ENCODE measurements around the gene P2RX7. TPM values are rescaled to one million over a fixed set of nuclear protein-coding genes. Genes with fewer than 3 reads are reported as not detected.
"Not testable (repeated sequence)": the region's sequence is repeated elsewhere in the genome, so short reads cannot be mapped to it uniquely, and the experiment has no call there.

Gene P2RX7
- total RNA-seq, 3 donors from 2014 or later, result 3.8 to 8.5 (median 3.9) TPM

GRCh38 chr12:121196902-121197301, 64.2 kb downstream of the P2RX7 start:
- DNase-seq (ENCODE audit: low spot score in 2 of 2), result no peak

GRCh38 chr12:121198949-121199348, 66.3 kb downstream of the P2RX7 start:
- Histone ChIP-seq H3K9me3 (no peaks in the 10 kb centered on the region), H3K27me3 (no peaks in the 10 kb centered on the region), H3K4me1 (no peaks in the 10 kb centered on the region), H3K27ac (no peak overlapping the region), H3K4me3 (no peak overlapping the region), H3K36me3 (no peaks in the 10 kb centered on the region)
- no peak for TF ChIP-seq POLR2A (IDR thresholded peaks at IDR 0.05)
- DNase-seq (ENCODE audit: low spot score in 2 of 2), result no peak
- intact Hi-C loops (cut with DNase I; ENCODE audit: low total_unique reads), result no loop called here

More at GRCh38 chr12:121196902-121197301, 64.2 kb downstream of the P2RX7 start:
- intact Hi-C loops (cut with DNase I; ENCODE audit: low total_unique reads), result no loop called here
- no peak for TF ChIP-seq CTCF (IDR thresholded peaks at IDR 0.05)
- no peak for TF ChIP-seq POLR2A (IDR thresholded peaks at IDR 0.05)
- TF ChIP-seq POLR2AphosphoS5 (IDR thresholded peaks at IDR 0.05), result no peak
- H3K36me3 ChIP-seq, result no peaks in the 10 kb centered on the region
- H3K9me3 ChIP-seq, result no peaks in the 10 kb centered on the region
- no peaks in the 10 kb centered on the region for H3K4me1 ChIP-seq
- H3K27me3 ChIP-seq, result no peaks in the 10 kb centered on the region
- no peak overlapping the region for H3K4me3 ChIP-seq
- H3K27ac ChIP-seq, result no peak overlapping the region

GRCh38 chr12:121201140-121201539, 68.5 kb downstream of the P2RX7 start:
- H3K36me3 ChIP-seq; H3K4me1 ChIP-seq; H3K4me3 ChIP-seq; H3K9me3 ChIP-seq; intact Hi-C loops (cut with DNase I; ENCODE audit: low total_unique reads); H3K27me3 ChIP-seq; H3K27ac ChIP-seq; DNase-seq (ENCODE audit: low spot score in 2 of 2): not testable (repeated sequence)

GRCh38 chr12:121202407-121203355, 70.0 kb downstream of the P2RX7 start:
- no peaks in the 10 kb centered on the region for H3K4me1 ChIP-seq
- H3K27ac ChIP-seq, result no peak overlapping the region
- H3K4me3 ChIP-seq, result no peak overlapping the region
- no peaks in the 10 kb centered on the region for H3K9me3 ChIP-seq
- no peaks in the 10 kb centered on the region for H3K27me3 ChIP-seq
- H3K36me3 ChIP-seq, result no peaks in the 10 kb centered on the region
- no peak for DNase-seq (ENCODE audit: low spot score in 2 of 2)
- intact Hi-C loops (cut with DNase I; ENCODE audit: low total_unique reads), result no loop called here
- no peak for TF ChIP-seq POLR2A (IDR thresholded peaks at IDR 0.05)
- TF ChIP-seq CTCF (IDR thresholded peaks at IDR 0.05), result no peak
- TF ChIP-seq POLR2AphosphoS5 (IDR thresholded peaks at IDR 0.05), result no peak

GRCh38 chr12:121203482-121203881, 70.8 kb downstream of the P2RX7 start:
- no peak for DNase-seq (ENCODE audit: low spot score in 2 of 2)
- H3K4me1 ChIP-seq, result no peaks in the 10 kb centered on the region
- no peaks in the 10 kb centered on the region for H3K36me3 ChIP-seq
- no peak overlapping the region for H3K4me3 ChIP-seq
- no peaks in the 10 kb centered on the region for H3K9me3 ChIP-seq
- TF ChIP-seq CTCF (IDR thresholded peaks at IDR 0.05) (no peak), POLR2A (IDR thresholded peaks at IDR 0.05) (no peak), POLR2AphosphoS5 (IDR thresholded peaks at IDR 0.05) (no peak)
- H3K27me3 ChIP-seq, result no peaks in the 10 kb centered on the region
- intact Hi-C loops (cut with DNase I; ENCODE audit: low total_unique reads), result no loop called here
- H3K27ac ChIP-seq, result no peak overlapping the region

- intact Hi-C loops (cut with DNase I; ENCODE audit: low total_unique reads), result no loop called here
- Histone ChIP-seq H3K27me3 (no peaks in the 10 kb centered on the region), H3K9me3 (no peaks in the 10 kb centered on the region), H3K27ac (no peak overlapping the region), H3K36me3 (no peaks in the 10 kb centered on the region), H3K4me1 (no peaks in the 10 kb centered on the region), H3K4me3 (no peak overlapping the region)
- TF ChIP-seq CTCF (IDR thresholded peaks at IDR 0.05) (no peak), POLR2A (IDR thresholded peaks at IDR 0.05) (no peak)
- no peak for DNase-seq (ENCODE audit: low spot score in 2 of 2)
Observed at GRCh38 chr12:121205491-121205890, 72.8 kb downstream of the P2RX7 start.

- intact Hi-C loops (cut with DNase I; ENCODE audit: low total_unique reads), result not testable (repeated sequence)
Observed at GRCh38 chr12:121208571-121208970, 75.9 kb downstream of the P2RX7 start.

More at GRCh38 chr12:121208571-121208970, 75.9 kb downstream of the P2RX7 start:
- H3K27ac ChIP-seq, H3K4me1 ChIP-seq, H3K27me3 ChIP-seq, H3K4me3 ChIP-seq, H3K36me3 ChIP-seq, H3K9me3 ChIP-seq: not testable (repeated sequence)
- peak in 1 of 2 donors; percentile 47 for DNase-seq (ENCODE audit: low spot score in 2 of 2)
